ENCODE data around the gene POLG.

Gene POLG

GRCh38 chr15:89363133-89363532 lies 28.5 kb upstream of the POLG start:
- no peak for TF ChIP-seq CTCF (IDR thresholded peaks at IDR 0.05; ENCODE audit: insufficient read depth, low read length, missing control alignments)
- H3K4me3 ChIP-seq (ENCODE audit: low read depth, low read length), result no peak overlapping the region
- ChIA-PET CTCF (interaction anchor here (1.1 to 16.4 kb wide), 5 partner anchors 22 to 110 kb away, joined by 5 to 446 read pairs (median 115); no protein-coding TSS in a partner anchor), POLR2A (no interaction called here)
- no peak for DNase-seq (ENCODE audit: low read depth, low spot score)

- ChIA-PET POLR2A (no interaction called here), CTCF (interaction anchor here (0.6 to 16.4 kb wide), 7 partner anchors 20 to 110 kb away, joined by 3 to 446 read pairs (median 115); partner anchors contain the start of gene POLG)
- DNase-seq (ENCODE audit: low read depth, low spot score), result no peak
- no peak for TF ChIP-seq CTCF (IDR thresholded peaks at IDR 0.05; ENCODE audit: insufficient read depth, low read length, missing control alignments)
- no peak overlapping the region for H3K4me3 ChIP-seq (ENCODE audit: low read depth, low read length)
These were observed 27.8 kb upstream of the POLG start for GRCh38 chr15:89362203-89363101.

- ChIA-PET POLR2A (no interaction called here), CTCF (interaction anchor here (1.3 to 16.4 kb wide), 8 partner anchors 7 to 86 kb away, joined by 3 to 446 read pairs (median 106); partner anchors contain the start of gene POLG)
- DNase-seq (ENCODE audit: low read depth, low spot score), result no peak
- no peak for TF ChIP-seq CTCF (IDR thresholded peaks at IDR 0.05; ENCODE audit: insufficient read depth, low read length, missing control alignments)
- no peak overlapping the region for H3K4me3 ChIP-seq (ENCODE audit: low read depth, low read length)
These were observed 27.0 kb upstream of the POLG start for GRCh38 chr15:89361451-89362202.

- no peak overlapping the region for H3K4me3 ChIP-seq (ENCODE audit: low read depth, low read length)
- DNase-seq (ENCODE audit: low read depth, low spot score), result no peak
- TF ChIP-seq CTCF (IDR thresholded peaks at IDR 0.05; ENCODE audit: insufficient read depth, low read length, missing control alignments), result no peak
- CTCF ChIA-PET, result interaction anchor here (1.2 to 16.4 kb wide), 17 partner anchors 8 to 201 kb away, joined by 3 to 446 read pairs (median 39); partner anchors contain the start of gene POLG
- POLR2A ChIA-PET, result no interaction called here
These were observed 25.8 kb upstream of the POLG start for GRCh38 chr15:89360294-89360971.

GRCh38 chr15:89359471-89360293 lies 25.1 kb upstream of the POLG start:
- TF ChIP-seq CTCF (IDR thresholded peaks at IDR 0.05; ENCODE audit: insufficient read depth, low read length, missing control alignments), result no peak
- no peak overlapping the region for H3K4me3 ChIP-seq (ENCODE audit: low read depth, low read length)
- CTCF ChIA-PET, result interaction anchor here (0.7 to 16.4 kb wide), 40 partner anchors 9 to 907 kb away, joined by 3 to 446 read pairs (median 9); partner anchors contain the start of gene POLG
- DNase-seq (ENCODE audit: low read depth, low spot score), result no peak
- POLR2A ChIA-PET, result no interaction called here

All from AG04449 (cell line).